ENCODE measurements around the gene MRPL41. TPM values are rescaled to one million over a fixed set of nuclear protein-coding genes. Genes with fewer than 3 reads are reported as not detected.

Gene MRPL41
- total and polyA plus RNA-seq, 2 of the 13 experiments (the other 11 are each of a cell fraction or from before 2014, with no cell fraction given) = 20.9 to 54.0 TPM

DNA sequence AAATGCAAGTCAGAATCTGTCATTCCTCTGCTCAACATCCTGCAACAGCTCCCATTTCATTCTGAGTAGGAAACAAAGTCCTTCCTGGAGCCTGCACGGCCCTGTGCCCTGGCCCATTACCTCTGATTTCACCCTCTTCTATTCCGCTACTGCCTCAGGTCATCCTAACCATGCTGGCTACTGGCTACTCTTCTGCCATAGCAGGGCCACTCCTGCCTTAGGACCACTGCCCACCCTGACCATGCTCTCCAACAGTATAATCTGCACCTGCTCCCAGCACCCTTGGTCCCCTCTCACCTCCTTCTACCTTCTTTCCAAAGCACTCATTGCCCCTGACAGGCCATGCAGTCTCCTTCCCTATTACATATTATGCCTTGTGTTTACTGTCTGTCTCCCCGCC lies 18.9 kb downstream of the MRPL41 start (continued):
- no peak for TF ChIP-seq RELA (CRISPR knock-in tag; IDR thresholded peaks at IDR 0.05)

DNA sequence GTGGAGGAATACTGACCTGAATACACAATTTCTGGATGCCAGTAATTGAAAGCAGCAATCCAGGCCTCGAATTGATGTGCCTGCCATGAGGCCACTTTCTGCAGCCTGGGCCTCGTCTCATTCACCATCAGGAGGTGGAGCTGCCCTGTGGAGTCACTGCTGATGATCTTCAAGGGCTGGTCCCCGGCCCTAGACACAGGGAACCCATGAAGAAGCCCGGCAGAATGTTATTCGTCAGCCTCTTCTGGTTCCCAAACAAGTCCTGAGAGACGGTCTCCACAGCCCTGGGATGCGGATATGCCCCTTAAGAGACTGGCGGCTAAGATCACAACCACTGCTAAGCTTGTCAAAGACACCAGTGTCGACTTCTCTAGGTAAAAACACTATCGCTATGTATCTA lies 22.5 kb downstream of the MRPL41 start:
- ATAC-seq (no peak), DNase-seq (ENCODE audit: low spot score) (no peak), FAIRE-seq (no peak)
- intact Hi-C loops (cut with micrococcal nuclease; ENCODE audit: unreplicated experiment) = no loop called here
- Histone ChIP-seq H3K4me2 (ENCODE audit: low read depth, low read length) (no peak overlapping the region), H2AFZ (ENCODE audit: low read length) (no peak overlapping the region), H4K20me1 (ENCODE audit: insufficient read depth, low read length) (no peaks in the 10 kb centered on the region; the same call in 1 of the 2 replicates), H3K9ac (ENCODE audit: insufficient read depth, low read depth, low read length) (no peak overlapping the region), H3K27ac (ENCODE audit: extremely low read length, insufficient read depth, low read length) (no peak overlapping the region), H3K79me2 (ENCODE audit: insufficient read depth, low read length) (peaks cover 33% of the 10 kb centered on the region), H3K4me3 (replicated peaks in 1 of 3; ENCODE audit: insufficient read depth in 1 of 3, low read depth in 2 of 3, low read length in 3 of 3) (no peak overlapping the region), H3K4me1 (ENCODE audit: insufficient read depth, low read length) (peaks cover 20% of the 10 kb centered on the region), H3K36me3 (replicated peaks in 1 of 2; ENCODE audit: control insufficient read depth in 1 of 2, insufficient read depth in 2 of 2, low read length in 2 of 2) (peaks cover 16 to 46% of the 10 kb centered on the region in 2 experiments; a peak in 4 of 5 replicates), H3K27me3 (ENCODE audit: control insufficient read depth in 1 of 2, insufficient read depth in 2 of 2, low read length in 2 of 2) (no peaks in the 10 kb centered on the region), H3K9me3 (ENCODE audit: low read length) (no peaks in the 10 kb centered on the region)
- WGBS (ENCODE audit: low lambda C conversion rate) = 96% methylated on average over 7 of the region's 10 CpGs
- CTCF ChIA-PET (ENCODE audit: low intra/inter-chr PET ratio, low total read pairs) = no interaction called here
- no TSS peak for BruUV-seq (replicated peaks)
- POLR2A ChIA-PET = no interaction called here
- TF ChIP-seq ZMYM2 (CRISPR knock-in tag; IDR thresholded peaks at IDR 0.05) = no peak
- TF ChIP-seq NFIC (IDR thresholded peaks at IDR 0.05; ENCODE audit: low read length) = no peak
- TF ChIP-seq, protein P1, sequence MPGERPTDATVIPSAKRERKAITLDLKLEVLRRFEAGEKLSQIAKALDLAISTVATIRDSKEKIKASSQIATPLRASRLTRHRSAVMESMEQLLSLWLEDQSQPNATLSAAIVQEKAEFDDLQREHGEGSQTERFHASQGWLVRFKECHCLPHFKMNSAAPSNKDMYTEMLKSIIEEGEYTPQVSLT (CRISPR knock-in tag; IDR thresholded peaks at IDR 0.05; ENCODE audit: borderline replicate concordance, low read depth) = no peak
- TF ChIP-seq, protein P2, sequence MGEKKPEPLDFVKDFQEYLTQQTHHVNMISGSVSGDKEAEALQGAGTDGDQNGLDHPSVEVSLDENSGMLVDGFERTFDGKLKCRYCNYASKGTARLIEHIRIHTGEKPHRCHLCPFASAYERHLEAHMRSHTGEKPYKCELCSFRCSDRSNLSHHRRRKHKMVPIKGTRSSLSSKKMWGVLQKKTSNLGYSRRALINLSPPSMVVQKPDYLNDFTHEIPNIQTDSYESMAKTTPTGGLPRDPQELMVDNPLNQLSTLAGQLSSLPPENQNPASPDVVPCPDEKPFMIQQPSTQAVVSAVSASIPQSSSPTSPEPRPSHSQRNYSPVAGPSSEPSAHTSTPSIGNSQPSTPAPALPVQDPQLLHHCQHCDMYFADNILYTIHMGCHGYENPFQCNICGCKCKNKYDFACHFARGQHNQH (CRISPR knock-in tag; IDR thresholded peaks at IDR 0.05) = no peak
- TF ChIP-seq, protein P3, sequence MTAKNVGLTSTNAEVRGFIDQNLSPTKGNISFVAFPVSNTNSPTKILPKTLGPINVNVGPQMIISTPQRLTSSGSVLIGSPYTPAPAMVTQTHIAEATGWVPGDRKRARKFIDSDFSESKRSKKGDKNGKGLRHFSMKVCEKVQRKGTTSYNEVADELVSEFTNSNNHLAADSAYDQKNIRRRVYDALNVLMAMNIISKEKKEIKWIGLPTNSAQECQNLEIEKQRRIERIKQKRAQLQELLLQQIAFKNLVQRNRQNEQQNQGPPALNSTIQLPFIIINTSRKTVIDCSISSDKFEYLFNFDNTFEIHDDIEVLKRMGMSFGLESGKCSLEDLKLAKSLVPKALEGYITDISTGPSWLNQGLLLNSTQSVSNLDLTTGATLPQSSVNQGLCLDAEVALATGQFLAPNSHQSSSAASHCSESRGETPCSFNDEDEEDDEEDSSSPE (CRISPR knock-in tag; IDR thresholded peaks at IDR 0.05) = no peak
- TF ChIP-seq KAT8 (CRISPR knock-in tag; IDR thresholded peaks at IDR 0.05) = no peak
- no peak for TF ChIP-seq ZNF225 (CRISPR knock-in tag; IDR thresholded peaks at IDR 0.05)
- TF ChIP-seq, protein P4, sequence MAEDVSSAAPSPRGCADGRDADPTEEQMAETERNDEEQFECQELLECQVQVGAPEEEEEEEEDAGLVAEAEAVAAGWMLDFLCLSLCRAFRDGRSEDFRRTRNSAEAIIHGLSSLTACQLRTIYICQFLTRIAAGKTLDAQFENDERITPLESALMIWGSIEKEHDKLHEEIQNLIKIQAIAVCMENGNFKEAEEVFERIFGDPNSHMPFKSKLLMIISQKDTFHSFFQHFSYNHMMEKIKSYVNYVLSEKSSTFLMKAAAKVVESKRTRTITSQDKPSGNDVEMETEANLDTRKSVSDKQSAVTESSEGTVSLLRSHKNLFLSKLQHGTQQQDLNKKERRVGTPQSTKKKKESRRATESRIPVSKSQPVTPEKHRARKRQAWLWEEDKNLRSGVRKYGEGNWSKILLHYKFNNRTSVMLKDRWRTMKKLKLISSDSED (CRISPR knock-in tag; IDR thresholded peaks at IDR 0.05) = no peak
- TF ChIP-seq SP5 (CRISPR knock-in tag; IDR thresholded peaks at IDR 0.05; ENCODE audit: borderline replicate concordance, low read depth) = no peak
- TF ChIP-seq ZNF430 (CRISPR knock-in tag; IDR thresholded peaks at IDR 0.05) = no peak
- in situ Hi-C loops (cut with HindIII; ENCODE audit: extremely low pct_ligation_motif_present, low pct_unique_long_range_greater_than_20kb) = no loop called here

Data from HepG2 (cell line).